Tibial nerve (tissue), 4 donors: ENCODE data around the gene PARP16. TPM values are rescaled to one million over a fixed set of nuclear protein-coding genes. Genes with fewer than 3 reads are reported as not detected.

ENCODE experiments used
- DNase-seq, 2 donors: peaks; one replicate each; pipeline ENCODE4 v3.0.0-alpha.2; 2019; ENCODE audit warnings: low spot score in 2 of 2
- H3K27ac ChIP-seq, 4 donors: fragments of 200-600 bp; sonication (generic) in 3 of 4; one replicate each; pipeline ENCODE4 v1.5.1; 2017 to 2019; ENCODE audit warnings: mild to moderate bottlenecking in 1 of 4
- H3K27me3 ChIP-seq, 2 donors: fragments of 200-600 bp; sonication (generic) in 1 of 2; one replicate each; pipeline versions ENCODE4 v1.5.1 to v1.6.0; 2017 to 2019
- H3K36me3 ChIP-seq, 3 donors: fragments of 200-600 bp; sonication (generic); one replicate each; pipeline ENCODE4 v1.5.1; 2018 to 2019
- H3K4me1 ChIP-seq, 4 donors: fragments of 200-600 bp; sonication (generic) in 3 of 4; one replicate each; pipeline ENCODE4 v1.5.1; 2017 to 2019
- H3K4me3 ChIP-seq, 4 donors: fragments of 200-600 bp; sonication (generic) in 3 of 4; one replicate each; pipeline ENCODE4 v1.5.1; 2017 to 2019; ENCODE audit warnings: mild to moderate bottlenecking in 1 of 4, moderate library complexity in 1 of 4
- H3K9me3 ChIP-seq, 4 donors: fragments of 200-600 bp; sonication (generic) in 3 of 4; one replicate each; pipeline ENCODE4 v1.5.1; 2017 to 2019
- CTCF ChIP-seq, 5 experiments: fragments of 200-600 bp in 3 of 5; fragments of 450-650 bp in 2 of 5; sonication (generic) in 3 of 5; IDR thresholded peaks; one replicate each; pipeline ENCODE4 v1.5.1; 2016 to 2019; ENCODE audit warnings: antibody characterized with exemption in 5 of 5, mild to moderate bottlenecking in 3 of 5, moderate library complexity in 2 of 5
- EP300 ChIP-seq, 2 donors: sonication (generic); formaldehyde crosslinking; IDR thresholded peaks; one replicate each; pipeline ENCODE4 v1.6.1; 2017; ENCODE audit warnings: antibody characterized with exemption in 2 of 2, mild to moderate bottlenecking in 1 of 2
- POLR2A ChIP-seq, 2 donors: fragments of 450-650 bp; IDR thresholded peaks; one replicate each; pipeline ENCODE4 v1.6.1; 2017; ENCODE audit warnings: antibody characterized with exemption in 2 of 2, mild to moderate bottlenecking in 2 of 2, moderate library complexity in 2 of 2
- WGBS, 2 donors: methylation state at CpG; one replicate each; pipeline ENCODE4 v1.1.5; 2018; 5-methylcytosine and 5-hydroxymethylcytosine counted together
- total RNA-seq, 4 donors: library from RNA; depleted of rRNA; stranded (reverse); fragments of >200 nt; gene quantifications; one replicate each; pipeline ENCODE4 v1.1.0, GENCODE V29; 2016

PARP16 gene
- total RNA-seq, 4 donors from 2014 or later, result 5.9 to 15.5 (median 12.1) TPM

DNA sequence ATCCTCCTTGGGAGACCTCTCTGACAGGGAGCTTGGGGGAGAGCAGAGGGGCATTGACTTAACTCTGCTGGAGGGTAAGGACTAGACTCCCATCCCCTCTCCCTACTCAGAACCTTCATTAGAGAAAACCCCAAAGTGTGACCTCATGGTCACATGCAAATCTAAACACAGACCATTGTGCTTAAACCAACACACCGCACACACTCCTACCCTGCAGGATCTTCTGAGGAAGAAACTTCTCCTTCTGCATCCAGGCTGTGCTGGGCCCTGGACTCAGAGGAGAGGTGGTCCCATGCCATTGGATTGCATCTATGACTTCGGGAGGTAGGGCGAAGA is 805 bp upstream of the PARP16 start:
- peaks cover 0 to 2% (median 0%) of the 10 kb centered on the region in 3 donors for H3K36me3 ChIP-seq
- peak overlapping the region in 2 of 4 donors; percentile 69 to 81 for H3K4me3 ChIP-seq
- H3K27me3 ChIP-seq, result no peaks in the 10 kb centered on the region
- TF ChIP-seq POLR2A (IDR thresholded peaks at IDR 0.05) (no peak), CTCF (IDR thresholded peaks at IDR 0.05) (no peak), EP300 (IDR thresholded peaks at IDR 0.05) (no peak)
- no peak for DNase-seq
- H3K27ac ChIP-seq, result peak overlapping the region; percentile 82 to 94 (median 92)
- peaks cover 0 to 35% (median 12%) of the 10 kb centered on the region in 4 donors for H3K4me1 ChIP-seq
- WGBS, 2 donors, result 80 to 90% methylated on average over 3 of the region's 3 CpGs
- H3K9me3 ChIP-seq, result no peaks in the 10 kb centered on the region

DNA sequence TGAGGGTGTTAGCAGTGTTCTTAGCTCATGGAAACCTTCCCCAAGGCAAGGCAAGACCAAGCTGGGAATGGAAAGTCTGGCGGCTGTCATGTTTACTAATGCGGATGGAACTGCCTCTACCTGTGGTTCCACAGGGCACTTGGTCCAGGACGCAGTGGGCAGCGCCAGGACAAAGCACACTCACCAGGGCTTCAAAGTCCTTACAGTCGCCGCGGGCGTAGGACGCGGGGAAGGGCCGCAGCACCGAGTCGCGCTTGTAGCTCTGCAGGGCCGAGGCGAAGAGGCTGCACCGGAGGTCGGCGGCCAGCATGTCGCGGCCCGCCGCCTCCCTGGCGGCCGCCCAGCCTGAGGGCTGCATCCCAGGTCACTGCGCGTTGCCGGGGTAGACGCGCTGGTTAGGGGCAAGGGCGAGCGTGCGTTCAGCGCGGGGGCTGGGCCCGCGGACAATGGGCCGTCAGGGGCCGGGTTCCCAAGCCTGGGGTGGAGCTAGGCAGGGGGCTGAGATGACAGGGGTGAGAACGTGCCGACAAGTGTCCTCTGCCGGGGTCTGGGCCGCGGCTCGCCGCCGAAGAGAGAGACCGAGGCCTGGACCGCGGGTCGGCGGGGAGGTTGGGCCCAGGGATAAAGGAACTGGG is 497 bp downstream of the PARP16 start:
- TF ChIP-seq CTCF (IDR thresholded peaks at IDR 0.05), result no peak
- TF ChIP-seq POLR2A (IDR thresholded peaks at IDR 0.05), result no peak
- no peak for TF ChIP-seq EP300 (IDR thresholded peaks at IDR 0.05)
- no peaks in the 10 kb centered on the region for H3K27me3 ChIP-seq
- no peak for DNase-seq
- WGBS, 2 donors, result 0 to 1% methylated on average over 22 to 49 of the region's 52 CpGs
- H3K4me3 ChIP-seq, result peak overlapping the region; percentile 63 to 98 (median 75)
- no peaks in the 10 kb centered on the region for H3K9me3 ChIP-seq
- peaks cover 0 to 5% (median 0%) of the 10 kb centered on the region in 3 donors for H3K36me3 ChIP-seq
- H3K27ac ChIP-seq, result peak overlapping the region; percentile 82 to 95 (median 92)
- peaks cover 0 to 35% (median 12%) of the 10 kb centered on the region in 4 donors for H3K4me1 ChIP-seq

DNA sequence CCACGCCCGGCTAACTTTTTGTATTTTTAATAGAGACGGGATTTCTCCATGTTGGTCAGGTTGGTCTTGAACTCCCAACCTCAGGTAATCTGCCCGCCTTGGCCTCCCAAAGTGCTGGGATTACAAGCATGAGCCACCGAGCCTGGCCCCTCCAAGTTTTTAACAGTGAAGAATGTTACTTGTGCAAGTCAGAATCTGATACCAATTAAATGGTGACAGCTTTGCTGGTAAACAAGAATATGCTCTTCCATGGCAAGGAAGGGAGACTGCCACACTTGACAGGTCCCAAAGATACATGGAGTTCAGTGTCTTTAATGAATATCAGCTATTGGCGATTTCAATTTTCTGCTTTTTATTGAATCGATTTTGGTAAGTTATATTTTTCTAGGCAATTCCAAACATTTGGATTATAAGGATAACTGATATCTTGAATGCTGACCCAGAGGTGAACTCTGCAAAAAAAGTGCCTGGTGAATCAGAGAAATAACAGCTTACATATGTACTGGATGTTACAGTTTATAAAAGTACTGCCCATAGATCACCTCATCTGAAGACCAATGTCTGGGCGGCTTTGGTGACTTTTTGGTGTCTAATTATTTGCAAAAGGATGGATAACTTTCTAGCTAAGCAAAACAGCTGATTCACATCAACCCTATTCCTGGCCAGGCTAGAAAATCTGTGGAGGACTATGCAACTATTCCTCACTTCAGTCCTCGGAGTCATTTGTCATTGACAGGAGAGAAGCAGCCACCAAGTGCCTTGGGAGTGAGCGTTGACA is 1.2 kb downstream of the PARP16 start:
- H3K27ac ChIP-seq, result peak overlapping the region; percentile 82 to 95 (median 92)
- TF ChIP-seq POLR2A (IDR thresholded peaks at IDR 0.05), result no peak
- peak overlapping the region; percentile 63 to 98 (median 75) for H3K4me3 ChIP-seq
- DNase-seq, result no peak
- H3K9me3 ChIP-seq, result no peaks in the 10 kb centered on the region
- H3K36me3 ChIP-seq, result peaks cover 0 to 5% (median 0%) of the 10 kb centered on the region in 3 donors
- 64 to 70% methylated on average over 10 of the region's 10 CpGs for WGBS, 2 donors
- no peaks in the 10 kb centered on the region for H3K27me3 ChIP-seq
- H3K4me1 ChIP-seq, result peaks cover 0 to 35% (median 12%) of the 10 kb centered on the region in 4 donors

DNA sequence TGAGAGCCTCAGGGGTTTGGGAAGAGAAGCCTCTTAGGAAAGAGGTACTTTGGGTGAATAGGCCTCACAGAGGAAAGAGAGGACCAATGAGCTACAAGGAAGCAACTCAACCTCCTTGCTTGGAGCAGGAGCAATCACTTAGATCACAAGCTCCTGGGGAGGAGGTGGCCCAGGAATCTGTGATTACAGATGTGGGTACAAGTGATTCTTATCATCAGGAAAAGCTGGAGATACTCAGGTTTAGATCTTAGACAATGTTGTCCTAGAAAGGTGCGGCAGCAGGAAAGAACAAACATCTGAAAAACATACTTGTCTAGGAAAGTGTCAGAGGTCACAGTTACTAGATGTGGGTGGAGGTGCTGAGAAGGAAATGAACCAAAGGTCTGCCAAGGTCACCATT is 8.2 kb downstream of the PARP16 start:
- TF ChIP-seq EP300 (IDR thresholded peaks at IDR 0.05), result no peak
- no peak for TF ChIP-seq POLR2A (IDR thresholded peaks at IDR 0.05)
- TF ChIP-seq CTCF (IDR thresholded peaks at IDR 0.05), result no peak

DNA sequence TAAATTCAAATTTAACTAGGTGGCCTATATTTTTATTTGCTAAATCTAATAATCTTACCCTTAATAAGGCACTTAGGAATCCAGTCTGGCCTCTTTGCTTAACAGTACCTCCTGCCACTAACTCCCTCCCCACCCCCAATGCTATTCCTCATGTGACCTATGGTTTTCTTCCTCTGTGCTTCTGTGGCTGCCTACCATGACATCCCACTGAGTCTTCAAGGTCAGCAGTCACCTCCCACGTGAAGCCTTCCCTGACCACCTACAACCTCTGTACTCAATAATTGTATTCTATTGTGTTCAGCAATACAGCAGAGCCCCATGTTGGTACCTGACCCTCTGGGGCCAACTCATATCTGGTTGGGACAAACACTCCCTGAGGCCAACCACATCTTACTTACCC is 9.7 kb downstream of the PARP16 start:
- WGBS, 2 donors, result 78 to 81% methylated on average over 1 of the region's 1 CpG
- no peak for DNase-seq
- H3K4me3 ChIP-seq, result no peak overlapping the region
- peaks cover 0 to 9% (median 0%) of the 10 kb centered on the region in 3 donors for H3K36me3 ChIP-seq
- peaks cover 0 to 13% (median 0%) of the 10 kb centered on the region in 4 donors for H3K4me1 ChIP-seq
- no peaks in the 10 kb centered on the region for H3K27me3 ChIP-seq
- no peaks in the 10 kb centered on the region for H3K9me3 ChIP-seq
- no peak overlapping the region for H3K27ac ChIP-seq
- no peak for TF ChIP-seq CTCF (IDR thresholded peaks at IDR 0.05)
- TF ChIP-seq POLR2A (IDR thresholded peaks at IDR 0.05), result no peak
- no peak for TF ChIP-seq EP300 (IDR thresholded peaks at IDR 0.05)

More for the DNA sequence above, 8.2 kb downstream of the PARP16 start:
- Histone ChIP-seq H3K36me3 (peaks cover 0 to 14% (median 0%) of the 10 kb centered on the region in 3 donors), H3K27ac (no peak overlapping the region), H3K9me3 (no peaks in the 10 kb centered on the region), H3K4me3 (no peak overlapping the region), H3K27me3 (no peaks in the 10 kb centered on the region), H3K4me1 (peaks cover 0 to 18% (median 0%) of the 10 kb centered on the region in 4 donors)
- 50 to 69% methylated on average over 1 of the region's 1 CpG for WGBS, 2 donors
- DNase-seq, result no peak
